Fibroblast of gingiva (primary cell): ENCODE data around the gene CLASRP.

ENCODE experiments used
- DNase-seq: peaks from one replicate; pipeline ENCODE4 v3.0.0-alpha.2; 2011; ENCODE audit warnings: low read depth

Gene CLASRP

DNA sequence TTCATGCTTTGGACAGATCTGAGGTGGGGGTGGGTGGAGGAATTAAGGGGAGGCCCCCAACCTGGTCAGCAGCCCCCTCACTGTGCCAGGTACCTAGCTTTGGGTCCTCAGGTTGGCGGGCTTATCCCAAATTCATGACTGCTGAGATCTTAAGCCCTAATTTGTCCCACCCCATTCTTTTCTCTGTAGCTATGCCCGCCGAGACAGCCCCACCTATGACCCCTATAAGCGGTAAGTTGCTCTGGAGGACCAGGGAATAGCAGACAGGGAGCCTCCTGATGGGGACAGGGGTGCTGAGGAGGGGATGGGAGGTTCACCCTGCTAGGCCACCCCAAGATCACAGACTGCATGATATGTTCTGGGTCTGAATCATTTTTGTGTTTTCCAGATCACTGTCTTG lies 23.1 kb downstream of the CLASRP start:
- DNase-seq, result no peak

DNA sequence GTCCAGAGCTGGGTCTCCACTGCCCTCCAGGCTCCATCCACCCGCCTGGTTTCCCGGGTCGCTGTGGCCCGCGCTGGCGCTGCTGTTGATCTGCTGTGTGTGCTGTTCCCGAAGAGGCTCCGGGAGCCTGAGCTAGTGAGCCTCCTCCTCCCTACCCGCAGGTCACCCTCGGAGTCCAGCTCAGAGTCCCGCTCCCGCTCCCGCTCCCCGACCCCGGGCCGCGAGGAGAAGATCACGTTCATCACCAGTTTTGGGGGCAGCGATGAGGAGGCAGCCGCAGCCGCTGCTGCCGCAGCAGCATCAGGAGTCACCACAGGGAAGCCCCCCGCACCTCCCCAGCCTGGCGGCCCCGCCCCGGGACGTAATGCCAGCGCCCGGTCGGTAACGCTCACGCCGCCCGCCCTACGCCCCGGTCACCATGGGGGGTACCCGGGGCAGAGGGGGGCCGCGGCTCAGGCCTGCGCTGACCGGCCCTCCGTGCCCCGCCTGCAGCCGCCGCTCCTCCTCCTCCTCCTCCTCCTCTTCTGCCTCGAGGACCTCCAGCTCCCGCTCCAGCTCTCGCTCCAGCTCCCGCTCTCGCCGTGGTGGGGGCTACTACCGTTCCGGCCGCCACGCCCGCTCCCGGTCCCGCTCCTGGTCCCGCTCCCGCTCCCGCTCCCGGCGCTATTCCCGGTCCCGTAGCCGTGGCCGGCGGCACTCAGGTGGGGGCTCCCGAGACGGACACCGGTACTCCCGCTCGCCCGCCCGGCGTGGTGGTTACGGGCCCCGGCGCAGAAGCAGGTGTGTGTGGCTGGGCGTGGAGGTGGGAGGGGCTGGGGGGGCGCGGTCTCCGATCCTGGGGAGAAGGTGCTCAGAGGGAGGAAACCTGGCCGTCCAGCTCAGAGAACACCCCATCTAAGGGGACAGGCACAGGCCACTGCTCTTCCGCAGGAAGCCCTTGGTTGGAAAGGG lies 25.3 kb downstream of the CLASRP start:
- DNase-seq, result no peak

DNA sequence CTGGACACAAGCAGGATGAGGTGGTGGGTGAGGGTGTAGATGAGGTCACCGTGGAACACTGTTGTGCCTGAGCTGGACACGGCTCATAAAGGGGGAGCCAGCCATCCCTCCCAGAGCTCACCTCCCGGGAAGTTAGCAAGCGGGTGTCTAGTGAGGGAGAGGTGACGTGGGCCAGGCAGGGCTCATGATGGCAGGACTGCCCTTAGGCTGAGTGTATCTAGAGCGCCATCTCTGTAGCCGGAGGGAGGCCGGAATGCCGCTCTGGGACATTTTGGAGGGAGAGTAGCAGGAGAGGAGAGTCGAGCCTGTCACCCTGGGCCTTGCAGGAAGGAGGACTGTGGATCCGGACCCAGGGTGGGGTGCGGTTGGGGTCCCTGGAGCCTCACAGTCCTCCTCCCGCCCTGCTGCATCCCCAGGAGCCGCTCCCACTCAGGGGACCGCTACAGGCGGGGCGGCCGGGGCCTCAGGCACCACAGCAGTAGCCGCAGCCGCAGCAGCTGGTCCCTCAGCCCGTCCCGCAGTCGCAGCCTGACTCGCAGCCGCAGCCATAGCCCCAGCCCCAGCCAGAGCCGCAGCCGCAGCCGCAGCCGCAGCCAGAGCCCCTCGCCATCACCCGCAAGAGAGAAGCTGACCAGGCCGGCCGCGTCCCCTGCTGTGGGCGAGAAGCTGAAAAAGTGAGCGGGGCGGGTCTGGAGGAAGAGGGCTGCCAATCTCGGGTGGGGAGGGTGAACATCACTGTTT lies 28.2 kb downstream of the CLASRP start:
- DNase-seq, result no peak

DNA sequence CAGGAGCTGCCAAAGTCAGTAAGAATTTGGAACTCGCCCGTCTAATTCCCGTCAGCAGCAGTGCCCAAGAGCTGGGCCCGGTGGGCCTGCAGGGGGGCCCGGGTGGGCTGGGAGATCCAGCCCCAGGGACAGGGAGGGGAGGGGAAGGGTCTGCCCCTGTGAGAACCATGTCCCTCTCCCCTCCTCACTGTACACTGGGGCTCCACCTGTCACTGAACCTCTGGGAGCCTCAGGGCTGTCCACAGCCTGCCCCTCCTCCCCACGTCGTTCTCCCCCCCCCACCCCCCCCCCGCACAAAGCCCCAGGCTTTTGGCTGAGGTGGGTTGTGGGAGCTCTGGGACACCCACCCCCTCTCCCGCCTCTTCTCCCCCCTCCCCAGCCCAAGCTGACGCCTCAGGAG lies 29.2 kb downstream of the CLASRP start:
- DNase-seq, result no peak

DNA sequence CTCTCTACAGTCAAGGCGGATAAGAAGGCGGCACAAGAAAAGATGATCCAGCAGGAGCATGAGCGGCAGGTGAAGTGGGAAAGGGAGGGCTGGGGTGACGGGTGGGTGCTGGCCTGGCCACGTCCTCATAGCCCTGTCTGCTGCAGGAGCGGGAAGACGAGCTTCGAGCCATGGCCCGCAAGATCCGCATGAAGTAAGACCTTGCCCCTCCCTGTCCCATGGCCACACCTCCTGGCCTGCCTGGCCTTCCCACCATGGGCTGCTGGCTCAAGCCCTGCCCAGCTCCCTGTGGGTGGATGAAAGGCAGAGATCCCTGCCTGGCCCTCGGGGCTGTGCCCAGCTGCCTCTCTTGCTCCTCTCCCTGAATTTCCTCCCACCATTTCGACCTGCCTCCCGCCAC lies 30.2 kb downstream of the CLASRP start:
- DNase-seq, result peak; percentile 35

DNA sequence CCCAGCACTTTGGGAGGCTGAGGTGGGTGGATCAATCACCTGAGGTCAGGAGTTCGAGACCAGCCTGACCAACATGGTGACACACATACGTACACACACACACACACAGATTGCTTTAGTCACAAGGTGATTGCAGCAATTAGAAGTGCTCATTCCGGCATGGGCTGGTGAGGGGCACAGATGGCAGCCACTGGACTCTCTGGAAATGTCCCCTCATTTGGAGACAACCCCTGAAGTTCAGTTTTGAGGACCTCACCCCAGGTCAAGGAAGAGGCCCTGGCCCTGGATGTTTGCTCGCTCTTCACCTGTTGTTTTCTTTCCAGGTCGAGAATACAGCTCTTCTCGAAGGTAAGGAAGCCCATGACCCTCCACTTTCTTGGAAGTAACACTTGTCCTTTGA lies 31.4 kb downstream of the CLASRP start:
- DNase-seq, result no peak

DNA sequence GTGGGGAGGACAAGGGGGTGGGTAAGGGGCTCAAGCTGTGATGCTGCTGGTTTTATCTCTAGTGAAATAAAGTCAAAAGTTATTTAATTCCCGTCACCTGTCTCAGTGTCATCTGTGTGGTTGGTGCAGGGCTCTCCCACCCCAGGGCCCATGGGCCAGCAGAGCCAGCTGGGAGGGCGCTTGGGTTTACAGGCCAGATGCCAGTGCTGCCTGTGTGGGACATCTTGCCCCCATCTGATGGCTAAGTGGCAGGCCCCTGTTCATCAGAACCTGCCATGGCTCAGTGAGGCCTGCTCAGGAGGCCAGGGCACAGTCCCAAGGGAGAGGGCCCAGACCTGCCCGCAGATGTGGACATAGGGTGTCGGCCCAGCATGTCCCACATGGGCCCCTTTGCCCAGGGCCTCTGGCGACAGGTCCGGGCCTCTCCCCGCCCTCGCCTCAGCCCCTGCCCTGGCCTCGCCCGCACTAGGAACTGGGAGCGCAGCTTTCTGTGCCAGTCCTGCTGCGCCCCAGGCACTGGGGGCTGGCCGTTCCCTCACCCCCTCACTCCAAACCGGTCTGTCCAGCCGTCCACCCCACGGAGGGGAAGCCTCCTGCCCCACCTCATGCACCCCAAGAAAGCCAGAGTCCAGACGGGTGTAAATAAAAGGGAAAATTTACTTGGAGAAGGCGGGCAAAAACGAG lies 32.2 kb downstream of the CLASRP start:
- no peak for DNase-seq

DNA sequence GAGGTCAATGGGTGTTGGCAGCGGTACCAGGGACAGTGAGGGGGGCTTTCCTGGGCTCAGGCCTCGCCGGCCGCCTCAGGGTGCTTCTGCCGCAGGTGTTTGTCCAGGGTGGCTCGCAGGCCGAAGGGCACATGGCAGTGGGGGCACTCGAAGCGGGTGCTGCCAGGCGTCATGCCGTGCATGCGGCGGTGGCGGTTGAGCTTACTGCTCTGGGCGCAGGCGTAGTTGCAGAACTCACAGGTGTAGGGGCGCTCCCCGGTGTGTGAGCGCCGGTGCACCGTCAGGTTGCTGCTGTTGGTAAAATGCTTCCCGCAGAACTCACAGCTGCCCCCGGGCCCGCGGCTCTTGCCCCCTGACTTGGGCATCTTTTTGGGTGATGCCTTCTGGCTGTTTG lies 32.7 kb downstream of the CLASRP start:
- DNase-seq, result no peak

DNA sequence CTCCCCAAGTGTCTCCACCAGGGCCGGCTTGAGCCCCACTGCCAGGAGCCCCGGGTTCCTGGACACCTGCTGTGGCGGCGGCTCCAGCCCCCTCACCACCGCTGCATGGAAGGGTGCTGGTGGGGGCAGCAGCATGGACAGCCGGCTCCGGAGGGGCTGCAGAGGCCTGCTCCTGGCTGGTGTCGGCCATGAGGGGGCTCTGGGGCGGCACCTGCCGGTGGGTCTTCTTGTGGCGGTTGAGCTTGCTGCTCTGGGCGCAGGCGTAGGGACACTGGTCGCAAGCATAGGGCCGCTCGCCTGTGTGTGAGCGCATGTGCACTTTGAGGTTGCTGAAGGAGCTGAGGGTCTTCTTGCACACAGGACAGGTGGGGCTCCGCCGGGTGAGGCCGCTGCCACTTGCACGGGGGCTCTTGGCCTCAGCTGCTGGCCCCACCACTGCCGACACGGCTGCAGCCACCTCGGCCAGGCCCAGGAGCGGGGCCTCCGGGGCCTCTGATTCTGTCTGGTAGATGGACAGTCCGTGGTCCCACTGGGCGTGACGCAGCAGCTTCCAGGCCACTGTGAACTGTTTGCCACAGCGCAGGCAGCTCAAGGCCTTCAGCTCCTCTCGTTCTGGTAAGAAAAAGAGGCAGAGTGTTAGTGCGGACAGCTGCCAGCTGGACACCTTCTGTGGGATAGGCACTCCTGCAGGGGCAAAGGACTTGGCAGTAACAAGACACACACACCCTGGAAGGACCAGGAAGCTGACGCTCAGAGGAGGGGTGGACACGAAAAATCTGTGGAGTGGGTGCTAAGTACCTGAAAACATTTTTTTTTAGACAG lies 33.3 kb downstream of the CLASRP start:
- DNase-seq, result no peak

DNA sequence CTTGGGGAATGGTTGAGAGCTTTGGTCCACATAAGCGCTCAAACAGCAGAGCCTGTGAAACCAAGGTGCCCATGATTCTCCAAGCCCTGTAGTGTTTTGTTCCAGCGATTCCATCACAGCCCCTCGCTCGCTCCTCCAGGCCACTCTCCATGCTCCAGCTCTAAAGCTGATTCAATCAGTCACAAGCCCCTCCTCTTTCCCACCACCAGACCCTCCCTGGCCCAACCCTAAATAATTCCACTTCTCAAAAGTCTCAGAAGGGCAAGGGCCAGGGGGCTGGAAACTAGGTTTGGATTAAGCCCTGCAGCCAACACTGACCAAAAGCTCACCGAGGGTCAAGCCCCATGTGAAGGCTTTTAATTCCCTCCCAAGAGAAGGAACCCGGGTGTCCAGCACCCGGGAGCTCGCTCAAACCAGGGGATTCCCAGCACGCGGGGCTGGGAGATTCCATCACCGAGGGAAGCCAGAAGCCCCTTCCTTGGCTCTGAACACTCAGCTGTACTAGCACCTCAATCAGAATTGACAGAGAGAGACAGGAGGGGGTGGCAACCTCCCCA lies 36.0 kb downstream of the CLASRP start:
- DNase-seq, result no peak

DNA sequence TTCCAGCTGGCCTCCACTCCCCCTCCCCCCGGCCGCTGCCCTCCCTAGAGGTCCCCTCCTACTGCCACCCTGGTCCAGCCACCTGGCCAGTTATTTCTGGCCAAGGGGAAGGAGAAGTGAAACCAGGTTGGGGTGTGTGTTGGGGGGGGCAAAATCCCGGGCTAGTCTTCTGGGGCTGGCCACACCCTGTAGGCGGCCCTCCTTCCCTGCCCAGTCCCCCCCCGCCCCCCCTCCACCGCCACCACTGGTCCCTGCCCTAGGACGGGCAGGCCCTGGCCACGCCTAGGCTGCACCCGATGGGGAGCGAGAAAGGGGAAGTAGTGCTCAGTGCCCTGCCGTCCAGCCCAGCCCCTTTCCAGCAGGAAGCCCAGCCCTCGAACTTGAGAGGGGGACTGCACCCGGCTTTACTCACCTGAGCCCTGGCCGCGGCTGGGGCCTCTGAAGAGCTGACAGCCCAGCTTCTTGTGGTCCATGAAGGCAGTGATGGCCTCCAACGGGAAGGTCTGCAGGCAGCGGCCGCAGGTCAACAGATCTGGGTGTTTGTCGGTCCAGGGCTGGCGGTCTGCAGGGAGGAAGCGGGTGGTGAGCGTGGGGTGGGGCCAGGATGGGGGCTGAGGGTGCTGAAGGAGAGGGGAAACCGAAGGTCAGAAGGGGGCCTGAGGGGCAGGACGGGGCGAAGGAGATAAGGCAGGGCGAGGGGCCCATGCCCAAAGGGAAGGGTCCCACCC lies 36.6 kb downstream of the CLASRP start:
- peak; percentile 71 for DNase-seq

DNA sequence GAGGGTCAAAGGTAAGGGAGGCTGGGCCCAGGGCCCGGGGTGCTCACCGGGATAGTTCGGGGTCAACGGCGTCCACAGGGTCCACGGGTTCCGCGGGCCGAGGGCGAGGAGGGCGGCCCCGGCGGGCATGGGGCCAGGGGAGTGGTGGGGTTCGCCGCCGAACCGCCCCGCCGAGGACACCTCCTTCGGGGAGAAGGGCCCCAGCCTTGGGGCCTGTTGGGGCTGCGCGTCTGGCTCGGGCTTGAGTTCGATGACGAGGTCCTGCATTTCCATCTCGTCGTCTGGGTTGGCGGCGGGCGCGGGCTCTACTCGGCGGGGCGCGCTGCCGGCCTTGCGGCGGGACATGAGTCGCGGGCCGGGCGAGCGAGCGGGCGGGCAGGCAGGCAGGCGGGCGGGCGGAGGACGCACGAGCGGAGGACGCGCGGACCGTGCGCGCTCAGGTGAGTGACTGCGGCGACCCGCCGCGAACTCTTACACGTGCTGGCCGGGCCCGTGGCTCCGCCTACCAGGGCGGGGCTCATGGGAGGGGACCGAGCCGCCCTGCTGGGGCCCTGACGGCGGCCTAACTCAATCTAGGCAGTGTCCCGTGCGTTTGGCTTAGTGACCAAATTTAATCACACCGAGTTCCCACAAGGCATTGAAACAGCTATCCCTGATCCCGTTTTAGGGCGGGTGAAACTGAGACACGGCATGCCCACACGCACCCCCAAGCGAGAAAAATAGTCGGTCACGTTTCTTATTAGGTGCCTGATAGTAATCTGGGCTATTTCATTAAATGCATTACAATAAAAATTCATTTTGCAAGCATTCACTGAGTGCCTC lies 37.4 kb downstream of the CLASRP start, which contains the start of gene ZNF296:
Gene ZNF296 (minus strand): TSS at position 450 of the 822 bp plus-strand sequence. CDS start 105 bp downstream, at position 345.
- peak; percentile 48 for DNase-seq

DNA sequence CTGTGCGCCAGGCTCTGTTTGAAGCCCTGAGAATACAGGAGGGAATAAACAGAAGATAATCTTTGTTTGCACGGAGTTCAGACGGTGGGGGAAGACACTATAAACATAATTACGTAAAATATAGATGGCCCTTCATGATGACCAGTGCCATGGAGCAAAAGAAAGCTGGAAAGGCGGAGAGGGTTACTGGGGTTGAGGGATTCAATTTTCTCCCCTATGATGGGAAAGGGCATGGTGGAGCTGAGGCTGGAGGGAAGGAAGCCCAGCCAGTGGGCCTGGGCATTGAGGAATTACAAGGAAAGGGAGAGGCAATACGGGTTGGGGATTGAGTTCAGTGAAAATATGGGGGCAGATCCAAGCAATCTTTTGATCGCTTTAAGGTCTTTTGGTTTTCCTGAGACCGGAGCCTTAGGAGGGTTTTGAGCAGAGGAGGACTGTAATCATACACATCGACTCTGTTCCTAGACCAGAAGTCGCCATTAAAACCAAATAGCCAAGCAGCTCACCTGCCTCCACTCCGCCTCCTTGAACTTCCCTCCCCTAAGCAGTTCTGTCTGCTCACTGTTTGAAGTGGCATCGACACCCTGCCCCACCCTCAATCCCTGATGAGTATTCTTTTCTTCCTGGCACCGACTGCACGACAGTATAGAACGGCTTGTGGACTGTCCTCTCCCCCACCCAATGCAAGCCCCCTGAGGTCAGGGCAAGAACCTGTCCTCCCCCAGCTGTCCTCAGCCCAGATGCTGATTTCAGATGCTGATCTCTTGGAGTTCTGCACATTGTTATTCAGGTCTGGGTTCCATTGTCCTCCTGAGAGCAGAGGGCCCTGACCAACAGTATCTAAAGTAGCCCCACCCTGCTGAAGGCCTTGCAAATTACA lies 38.2 kb downstream of the CLASRP start:
- DNase-seq, result no peak

DNA sequence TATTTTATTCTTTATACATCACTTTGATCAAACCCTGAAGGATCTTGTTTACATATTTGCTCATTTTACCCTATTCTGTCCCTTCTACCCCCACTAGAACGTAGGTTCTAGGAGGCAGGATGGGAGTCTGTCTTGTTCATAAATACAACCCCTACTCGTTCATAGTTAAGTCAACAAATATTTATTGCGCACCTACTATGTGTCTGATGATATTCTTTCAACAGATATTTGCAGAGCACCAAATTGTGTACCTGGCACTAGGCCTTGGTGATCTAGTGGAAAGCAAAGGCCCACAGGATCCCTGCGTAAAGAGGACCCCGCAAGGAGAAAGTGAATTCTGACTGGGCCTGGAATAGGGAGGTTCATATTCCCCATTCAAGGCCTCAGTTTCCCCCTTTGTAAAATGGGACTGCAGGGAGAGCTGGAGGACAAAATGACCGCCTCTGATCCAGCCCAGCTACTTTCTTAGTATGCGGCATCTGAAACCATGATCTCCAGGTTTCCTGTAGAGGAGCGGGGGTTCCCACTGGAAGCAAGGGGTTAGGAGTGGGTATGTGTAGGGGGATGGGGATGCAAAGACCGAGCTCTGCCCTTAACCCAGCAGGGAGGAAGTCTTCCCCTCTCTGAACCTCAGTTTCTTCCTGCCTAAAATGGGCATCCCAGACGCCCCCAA lies 39.7 kb downstream of the CLASRP start:
- no peak for DNase-seq

DNA sequence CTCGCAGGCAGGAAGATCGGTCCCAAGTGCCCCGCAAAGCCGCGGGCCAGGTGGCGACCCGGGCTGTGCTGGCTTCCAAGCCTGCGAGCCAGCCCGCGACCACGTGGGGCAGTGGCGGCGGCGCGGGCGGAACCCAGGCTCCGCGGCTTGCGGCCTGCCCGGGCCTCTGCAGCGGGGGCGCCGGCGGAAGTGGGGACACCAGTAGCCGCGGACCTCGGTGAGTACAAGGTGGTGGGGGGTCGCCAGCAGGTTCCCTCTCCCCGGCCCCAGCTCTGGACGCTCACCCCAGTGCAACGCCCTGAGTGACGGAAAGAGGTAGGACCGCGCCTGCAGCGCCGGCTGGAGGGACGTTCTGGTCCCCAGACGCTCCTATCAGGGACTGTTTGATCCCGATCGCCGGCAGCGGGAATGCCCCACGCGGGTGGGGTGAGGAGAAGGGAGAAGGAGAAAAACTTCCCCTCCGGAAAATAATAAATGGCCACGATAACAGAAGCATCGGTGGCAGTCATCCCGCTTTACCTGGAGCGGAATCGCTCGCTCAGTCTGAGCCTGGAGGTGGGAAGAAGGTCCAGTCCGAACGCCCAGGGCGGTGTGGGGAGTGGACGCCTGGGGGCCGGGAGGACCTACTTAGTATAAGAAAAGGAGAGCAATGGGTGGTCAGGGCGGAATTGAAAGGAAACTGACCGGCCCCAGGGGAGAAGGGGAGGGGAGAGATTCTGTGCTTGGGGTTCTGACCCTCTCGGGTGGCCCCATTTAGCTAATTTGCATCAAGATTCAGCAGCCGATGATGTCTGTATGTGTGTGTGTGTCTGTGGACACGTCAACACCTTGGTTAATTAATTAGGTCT lies 40.4 kb downstream of the CLASRP start, which contains the start of gene GEMIN7:
Gene GEMIN7 (plus strand): TSS at position 198 of the 848 bp plus-strand sequence. CDS start 10,855 bp downstream, outside the sequence.
- DNase-seq, result peak; percentile 68

DNA sequence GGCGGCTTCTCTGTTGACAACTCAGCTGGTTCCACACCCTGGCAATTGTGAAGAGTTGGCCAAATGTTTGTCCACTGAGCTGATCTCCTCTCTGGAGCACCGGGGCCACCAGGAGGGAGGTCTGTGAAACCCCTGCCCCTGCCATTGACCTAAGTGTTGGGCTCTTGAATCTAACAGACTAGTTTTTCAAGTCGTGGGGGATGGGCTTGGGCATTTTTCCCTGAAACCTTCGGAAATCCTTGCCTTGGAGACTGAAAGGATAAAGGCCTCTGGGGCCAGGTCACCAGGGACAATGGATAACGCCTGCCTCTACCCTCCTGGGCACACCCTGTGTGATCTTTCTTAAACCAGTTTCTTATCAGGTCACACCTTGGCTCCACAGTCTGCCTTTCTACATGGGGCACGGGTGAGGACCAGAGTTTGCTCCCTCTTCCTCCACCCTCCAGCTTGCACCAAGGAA lies 41.1 kb downstream of the CLASRP start:
- no peak for DNase-seq

DNA sequence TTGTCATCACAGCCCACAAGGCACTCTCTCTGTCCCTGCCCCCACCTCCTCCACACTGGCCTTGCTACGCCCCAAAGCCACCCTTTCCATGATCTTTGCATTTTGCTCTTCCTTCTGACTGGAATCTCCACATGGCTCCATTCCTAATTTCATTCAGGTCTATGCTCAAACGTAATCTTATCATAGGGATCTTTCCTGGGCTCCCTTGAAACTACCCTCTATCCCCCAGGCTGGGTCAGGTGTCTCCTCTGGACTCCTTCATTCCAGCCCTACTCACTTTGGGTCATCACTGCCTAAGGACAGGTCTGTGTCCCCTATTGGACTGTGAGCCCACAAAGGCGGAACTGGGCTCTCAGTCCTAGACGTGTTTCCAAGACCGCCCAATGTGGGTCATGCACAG lies 43.3 kb downstream of the CLASRP start:
- no peak for DNase-seq
